Stimulated activated CD8-positive, alpha-beta memory T cell treated with anti-CD3 and anti-CD28 coated beads, Interleukin-12 subunit alpha, Interleukin-12 subunit beta, amount 100 ng/mL, for 24 hours (primary cell): ENCODE results near the gene MAP3K19.
"Not testable (repeated sequence)": the region's sequence is repeated elsewhere in the genome, so short reads cannot be mapped to it uniquely, and the experiment has no call there.

Source experiments
- DNase-seq: peaks from one replicate; pipeline ENCODE4 v3.0.0-alpha.2; 2020; ENCODE audit errors: extremely low read depth

MAP3K19 gene

GRCh38 chr2:135052042-135052876 lies 5.0 kb upstream of the MAP3K19 start, which contains the start of gene RAB3GAP1:
Gene RAB3GAP1, plus strand, starts transcription at chr2:135052292. Its CDS starts 16 bp downstream, at chr2:135052308.
- DNase-seq: peak; percentile 79

- no peak for DNase-seq
These were observed 3.4 kb upstream of the MAP3K19 start for GRCh38 chr2:135050684-135051083.

- DNase-seq: no peak
These were observed 2.9 kb upstream of the MAP3K19 start for GRCh38 chr2:135050132-135050531.

- DNase-seq: no peak
These were observed 875 bp upstream of the MAP3K19 start for GRCh38 chr2:135048122-135048521.

- no peak for DNase-seq
These were observed 3.9 kb downstream of the MAP3K19 start for GRCh38 chr2:135043345-135043744.

- no peak for DNase-seq
These were observed 9.4 kb downstream of the MAP3K19 start for GRCh38 chr2:135037831-135038230.

GRCh38 chr2:135033216-135033615 lies 14.0 kb downstream of the MAP3K19 start:
- DNase-seq: not testable (repeated sequence)

GRCh38 chr2:135030826-135031225 lies 16.4 kb downstream of the MAP3K19 start:
- DNase-seq: no peak

GRCh38 chr2:135029481-135030134 lies 17.6 kb downstream of the MAP3K19 start:
- DNase-seq: no peak

- no peak for DNase-seq
These were observed 23.3 kb downstream of the MAP3K19 start for GRCh38 chr2:135023886-135024485.

- DNase-seq: no peak
These were observed 24.0 kb downstream of the MAP3K19 start for GRCh38 chr2:135022952-135023880.

GRCh38 chr2:135021618-135022017 lies 25.6 kb downstream of the MAP3K19 start:
- no peak for DNase-seq

GRCh38 chr2:135011633-135012032 lies 35.6 kb downstream of the MAP3K19 start:
- DNase-seq: no peak

- DNase-seq: no peak
These were observed 36.9 kb downstream of the MAP3K19 start for GRCh38 chr2:135010200-135010942.

- no peak for DNase-seq
These were observed 37.9 kb downstream of the MAP3K19 start for GRCh38 chr2:135009339-135009738.

GRCh38 chr2:135005753-135006152 lies 41.5 kb downstream of the MAP3K19 start:
- DNase-seq: no peak

- peak; percentile 45 for DNase-seq
These were observed 43.1 kb downstream of the MAP3K19 start for GRCh38 chr2:135004005-135004746.

GRCh38 chr2:135002836-135003235 lies 44.4 kb downstream of the MAP3K19 start:
- DNase-seq: no peak

GRCh38 chr2:134999521-134999920 lies 47.7 kb downstream of the MAP3K19 start:
- no peak for DNase-seq

- DNase-seq: no peak
These were observed 58.1 kb downstream of the MAP3K19 start for GRCh38 chr2:134988994-134989605.
